HFFc6 (cell line): Measurements from ENCODE around the gene RAD51B. TPM values are rescaled to one million over a fixed set of nuclear protein-coding genes. Genes with fewer than 3 reads are reported as not detected.

Experiments used
- DNase-seq: peaks from one replicate; pipeline ENCODE4 v3.0.0-alpha.2; 2018
- H3K27ac Mint-ChIP-seq: 2 replicates; pipeline ENCODE4 v1.8.0; 2020; ENCODE audit warnings: mild to moderate bottlenecking, mixed read lengths
- H3K27me3 Mint-ChIP-seq: 2 replicates; pipeline ENCODE4 v1.8.0; 2021; ENCODE audit warnings: mild to moderate bottlenecking, moderate library complexity, mixed read lengths; ENCODE audit not compliant: insufficient read depth
- H3K36me3 Mint-ChIP-seq: 2 replicates; pipeline ENCODE4 v1.8.0; 2021; ENCODE audit warnings: low read depth, mixed read lengths
- H3K4me1 Mint-ChIP-seq: 2 replicates; pipeline ENCODE4 v1.8.0; 2020; ENCODE audit warnings: low read depth, mixed read lengths
- H3K4me3 Mint-ChIP-seq: 2 replicates; pipeline ENCODE4 v1.8.0; 2020; ENCODE audit warnings: mild to moderate bottlenecking, moderate library complexity, mixed read lengths
- H3K9me3 Mint-ChIP-seq: 2 replicates; pipeline ENCODE4 v1.8.0; 2020; ENCODE audit warnings: mild to moderate bottlenecking, mixed read lengths
- total RNA-seq, 6 experiments: library from RNA; stranded (reverse); fragmentation: NEBNext Ultra II Directional; extraction: Animal tissue kit (Norgen Biotek cat#: 25700); gene quantifications; 2 replicates in 1 of 6; 3 replicates in 5 of 6; pipeline ENCODE4 v1.2.3, GENCODE V29; 2021
- TF ChIP-seq, protein P1 (sequence below): fragments of 200-600 bp; sonication (generic); IDR thresholded peaks from 2 replicates; pipeline ENCODE4 v1.5.0; 2021; ENCODE audit warnings: antibody characterized with exemption, mild to moderate bottlenecking

The RAD51B gene
- total RNA-seq, 6 experiments from 2014 or later: 7.1 to 12.4 (median 9.6) TPM

DNA sequence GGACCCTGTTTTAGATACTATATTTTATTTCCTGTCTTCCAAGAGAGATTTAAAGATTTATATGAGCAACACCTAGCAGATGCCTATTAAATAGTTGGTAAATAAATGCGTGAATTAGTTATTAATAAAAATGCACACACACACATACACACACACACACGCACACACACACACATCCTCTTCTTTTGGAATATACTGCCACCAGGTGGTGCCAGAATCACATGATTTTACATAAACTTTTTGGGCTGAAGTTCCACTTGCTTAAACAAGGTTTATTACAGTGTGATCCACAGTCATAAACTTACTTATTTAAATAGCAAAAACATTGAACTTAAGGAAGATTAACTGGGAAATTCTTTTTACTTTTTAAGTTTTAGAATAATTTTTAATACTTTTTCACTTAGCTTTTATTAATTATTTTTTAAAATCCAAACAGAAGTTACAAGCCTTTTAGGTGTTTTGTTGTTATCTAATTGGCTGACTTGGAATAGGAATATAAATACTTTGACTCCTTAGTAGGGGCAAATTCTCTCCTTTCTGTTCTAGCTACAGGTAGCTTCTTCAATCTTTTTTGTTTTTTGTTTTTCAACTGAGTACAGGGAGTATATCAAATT, 17.5 kb downstream of the RAD51B start:
- Mint-ChIP-seq H3K4me1 (no peaks in the 10 kb centered on the region), H3K27me3 (no peaks in the 10 kb centered on the region; the same call in 1 of the 2 replicates), H3K9me3 (no peaks in the 10 kb centered on the region), H3K27ac (no peak overlapping the region), H3K36me3 (no peaks in the 10 kb centered on the region), H3K4me3 (no peak overlapping the region)
- TF ChIP-seq, protein P1, sequence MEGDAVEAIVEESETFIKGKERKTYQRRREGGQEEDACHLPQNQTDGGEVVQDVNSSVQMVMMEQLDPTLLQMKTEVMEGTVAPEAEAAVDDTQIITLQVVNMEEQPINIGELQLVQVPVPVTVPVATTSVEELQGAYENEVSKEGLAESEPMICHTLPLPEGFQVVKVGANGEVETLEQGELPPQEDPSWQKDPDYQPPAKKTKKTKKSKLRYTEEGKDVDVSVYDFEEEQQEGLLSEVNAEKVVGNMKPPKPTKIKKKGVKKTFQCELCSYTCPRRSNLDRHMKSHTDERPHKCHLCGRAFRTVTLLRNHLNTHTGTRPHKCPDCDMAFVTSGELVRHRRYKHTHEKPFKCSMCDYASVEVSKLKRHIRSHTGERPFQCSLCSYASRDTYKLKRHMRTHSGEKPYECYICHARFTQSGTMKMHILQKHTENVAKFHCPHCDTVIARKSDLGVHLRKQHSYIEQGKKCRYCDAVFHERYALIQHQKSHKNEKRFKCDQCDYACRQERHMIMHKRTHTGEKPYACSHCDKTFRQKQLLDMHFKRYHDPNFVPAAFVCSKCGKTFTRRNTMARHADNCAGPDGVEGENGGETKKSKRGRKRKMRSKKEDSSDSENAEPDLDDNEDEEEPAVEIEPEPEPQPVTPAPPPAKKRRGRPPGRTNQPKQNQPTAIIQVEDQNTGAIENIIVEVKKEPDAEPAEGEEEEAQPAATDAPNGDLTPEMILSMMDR: peak; percentile 85
- peak; percentile 83 for DNase-seq

DNA sequence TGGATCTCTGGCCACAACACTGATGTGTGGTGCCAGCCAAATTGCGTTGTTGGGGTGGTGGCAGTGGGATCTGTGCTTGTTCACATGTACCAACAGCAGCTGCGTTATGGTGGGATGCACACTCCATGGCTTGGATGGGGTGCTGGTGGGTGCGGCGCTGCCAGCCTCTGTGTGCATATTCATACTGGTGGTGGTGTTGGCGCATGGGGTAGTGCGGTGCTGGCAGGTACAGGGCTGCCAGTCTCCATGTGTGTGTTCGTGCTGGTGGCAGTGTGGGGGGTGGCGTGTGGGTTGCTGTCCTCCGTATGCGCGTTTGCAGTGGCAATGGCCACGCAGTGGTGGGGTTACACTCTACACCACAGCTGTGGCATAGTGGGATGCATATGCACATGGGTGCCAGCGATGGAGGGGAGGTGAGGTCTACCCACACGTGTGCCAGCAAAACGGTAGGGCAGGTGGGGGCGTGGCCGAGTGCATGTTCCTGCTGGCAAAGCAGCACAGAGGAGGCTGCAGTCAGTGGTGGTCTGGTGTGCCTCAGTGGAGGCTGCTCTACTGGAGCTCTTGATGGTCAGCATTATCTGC, 26.5 kb downstream of the RAD51B start:
- Mint-ChIP-seq H3K4me3 (no peak overlapping the region), H3K27me3 (no peaks in the 10 kb centered on the region), H3K36me3 (peaks cover 23% of the 10 kb centered on the region), H3K27ac (no peak overlapping the region), H3K4me1 (no peaks in the 10 kb centered on the region), H3K9me3 (peaks cover 4% of the 10 kb centered on the region)
- TF ChIP-seq, protein P1: no peak
- no peak for DNase-seq

DNA sequence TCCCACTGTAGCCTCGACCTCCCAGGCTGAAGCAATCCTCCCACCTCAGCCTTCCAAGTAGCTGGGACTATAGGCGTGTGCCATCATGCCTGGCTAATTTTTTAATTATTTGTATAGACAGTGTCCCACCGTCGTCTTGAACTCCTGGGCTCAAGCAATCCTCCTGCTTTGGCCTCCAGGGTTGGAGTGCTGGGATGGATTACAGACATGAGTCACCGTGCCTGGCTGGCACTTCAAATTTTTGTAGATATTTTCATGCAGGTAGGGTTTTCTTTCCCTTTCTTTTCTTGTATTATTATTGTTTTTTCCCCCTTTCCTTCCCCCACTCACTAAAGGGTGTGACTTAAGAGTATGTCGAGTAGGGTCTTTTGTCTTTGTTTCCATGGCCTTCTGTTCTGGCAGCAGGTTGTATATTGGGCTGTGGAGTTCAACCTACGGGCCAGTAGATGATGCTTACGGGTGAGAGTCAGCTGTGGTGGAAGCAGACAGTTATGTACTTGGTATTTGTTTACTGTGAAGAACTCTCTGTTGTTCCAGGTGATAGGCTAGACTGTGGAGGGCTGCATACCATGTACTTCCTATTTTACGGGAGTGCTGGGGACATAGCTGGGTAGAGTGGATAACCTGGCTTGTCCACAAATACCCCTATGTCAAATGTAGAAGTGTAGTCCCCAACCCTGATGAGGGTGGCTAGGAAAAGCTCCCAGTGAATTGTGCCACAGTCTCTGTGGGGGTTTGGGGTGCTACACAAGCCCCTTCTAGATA, 30.7 kb downstream of the RAD51B start:
- TF ChIP-seq, protein P1: no peak
- Mint-ChIP-seq H3K27me3 (no peaks in the 10 kb centered on the region), H3K4me1 (no peaks in the 10 kb centered on the region), H3K27ac (no peak overlapping the region), H3K36me3 (peaks cover 23% of the 10 kb centered on the region), H3K4me3 (no peak overlapping the region), H3K9me3 (peaks cover 4% of the 10 kb centered on the region)
- no peak for DNase-seq

DNA sequence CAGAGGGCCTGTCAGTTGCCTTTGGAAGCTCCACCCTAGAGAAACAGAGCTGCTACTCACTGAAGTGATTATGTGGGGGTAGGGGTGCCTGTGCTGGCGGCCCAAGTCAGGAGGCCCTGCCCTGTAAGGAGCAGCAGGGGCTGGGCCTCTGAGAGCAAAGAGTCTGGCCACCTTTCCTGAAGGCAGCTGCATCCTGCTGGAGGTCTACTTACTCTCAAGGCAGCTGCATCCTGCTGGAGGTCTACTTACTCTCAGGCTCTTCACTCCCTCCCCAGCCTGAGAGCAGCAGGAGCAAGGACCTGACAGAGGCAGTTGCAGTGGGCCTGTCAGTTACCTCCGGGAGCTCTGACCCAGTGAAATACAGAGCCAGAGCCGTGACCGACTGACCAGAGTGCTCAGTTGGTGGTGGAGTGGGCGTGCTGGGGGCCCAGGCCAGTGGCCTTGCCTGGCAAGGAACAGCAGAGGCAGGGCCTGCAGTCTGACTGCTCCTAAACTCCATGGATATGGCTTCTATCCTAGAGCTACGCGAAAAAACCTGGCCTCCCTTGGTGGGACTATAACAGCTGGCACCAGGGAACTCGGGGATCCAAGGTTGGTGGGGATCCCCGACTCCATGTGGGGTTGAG, 32.3 kb downstream of the RAD51B start:
- Mint-ChIP-seq H3K4me1 (no peaks in the 10 kb centered on the region), H3K4me3 (no peak overlapping the region), H3K36me3 (peaks cover 18% of the 10 kb centered on the region), H3K27me3 (no peaks in the 10 kb centered on the region), H3K9me3 (peaks cover 4% of the 10 kb centered on the region), H3K27ac (no peak overlapping the region)
- DNase-seq: no peak
- TF ChIP-seq, protein P1: no peak

DNA sequence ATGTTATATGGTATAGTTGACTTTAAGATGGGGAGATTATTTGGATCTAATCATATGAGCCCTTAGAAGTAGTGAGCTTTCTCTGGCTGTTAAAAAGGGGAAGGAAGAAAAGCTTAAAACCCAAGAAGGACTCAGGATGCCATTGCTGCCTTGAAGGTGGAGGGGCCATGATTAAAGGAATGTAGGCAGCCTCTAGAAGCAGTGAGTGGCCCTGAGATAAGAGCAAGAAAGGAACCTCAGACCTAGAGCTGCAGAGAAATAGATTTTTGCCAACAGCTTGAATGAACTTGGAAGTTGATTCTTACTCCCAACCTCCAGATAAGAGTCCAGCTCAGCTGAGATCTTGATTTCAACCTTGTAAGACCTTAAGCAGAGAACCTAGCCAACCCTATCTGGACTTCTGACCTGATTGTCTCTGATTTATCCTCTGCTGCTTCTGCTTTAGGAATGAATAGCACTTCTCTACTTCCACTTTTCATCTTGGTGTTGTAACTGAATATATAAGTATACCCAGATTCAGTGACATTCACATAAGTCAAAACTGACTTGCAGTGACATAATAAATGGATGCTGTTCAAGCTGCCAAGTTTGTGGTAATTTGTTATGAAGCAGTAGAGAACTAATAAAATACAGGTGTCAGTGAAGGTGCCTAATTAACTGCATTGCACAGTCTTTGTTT, 33.5 kb downstream of the RAD51B start:
- Mint-ChIP-seq H3K27me3 (no peaks in the 10 kb centered on the region; the same call in 1 of the 2 replicates), H3K36me3 (peaks cover 11% of the 10 kb centered on the region; the same call in 1 of the 2 replicates), H3K9me3 (no peaks in the 10 kb centered on the region; the same call in 1 of the 2 replicates), H3K4me3 (no peak overlapping the region), H3K27ac (no peak overlapping the region), H3K4me1 (no peaks in the 10 kb centered on the region)
- DNase-seq: no peak
- TF ChIP-seq, protein P1: no peak
